Activated naive CD4-positive, alpha-beta T cell treated with anti-CD3 and anti-CD28 coated beads, Interleukin-2, amount 50 U/mL, for 72 hours (primary cell): ENCODE results near the gene KCNH1. TPM values are rescaled to one million over a fixed set of nuclear protein-coding genes. Genes with fewer than 3 reads are reported as not detected.

ENCODE experiments used
- ATAC-seq, 2 donors: fragments of 150-1000 bp; cut with Tn5 transposase; 2 replicates each; pipeline ENCODE4 v1.10.0; 2021; ENCODE audit warnings: mild to moderate bottlenecking in 2 of 2, moderate library complexity in 2 of 2
- DNase-seq, 2 donors: peaks; one replicate each; pipeline ENCODE4 v3.0.0; 2021 to 2022; ENCODE audit warnings: low spot score in 2 of 2
- H3K27ac Mint-ChIP-seq, 2 donors: one replicate each; pipeline ENCODE4 v1.8.0; 2022; ENCODE audit warnings: mild to moderate bottlenecking in 2 of 2, mixed read lengths in 2 of 2
- H3K36me3 Mint-ChIP-seq, 2 donors: one replicate each; pipeline ENCODE4 v1.8.0; 2022; ENCODE audit warnings: mixed read lengths in 2 of 2
- H3K9me3 Mint-ChIP-seq, 2 donors: one replicate each; pipeline ENCODE4 v1.8.0; 2022; ENCODE audit warnings: mixed read lengths in 2 of 2
- total RNA-seq, 2 donors: library from RNA; stranded (reverse); gene quantifications; one replicate each; pipeline ENCODE4 v1.2.3, GENCODE V29; 2022

The KCNH1 gene
- total RNA-seq, 2 donors from 2014 or later = not detected

DNA sequence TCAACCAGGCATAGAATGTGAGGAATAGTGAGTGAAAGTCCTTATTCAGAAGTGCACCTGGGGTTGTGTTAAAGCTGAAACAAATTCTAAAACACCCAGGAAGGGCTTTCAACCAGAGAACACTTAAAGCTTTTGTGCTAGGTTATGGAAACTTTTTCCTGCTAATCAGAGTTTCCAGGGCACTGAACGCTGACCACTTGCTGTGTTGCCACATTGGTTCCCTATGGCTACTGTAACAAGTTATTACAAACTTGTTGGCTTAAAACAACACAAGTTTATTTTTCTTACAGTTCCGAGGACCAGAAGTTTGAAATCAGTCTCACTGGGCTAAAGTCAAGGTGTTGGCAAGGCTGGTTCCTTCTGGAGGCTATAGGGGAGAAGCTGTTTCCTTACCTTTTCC is 504.7 kb downstream of the KCNH1 start:
- Mint-ChIP-seq H3K36me3 (no peaks in the 10 kb centered on the region), H3K9me3 (no peaks in the 10 kb centered on the region), H3K27ac (no peak overlapping the region)
- ATAC-seq (no peak), DNase-seq (no peak)

DNA sequence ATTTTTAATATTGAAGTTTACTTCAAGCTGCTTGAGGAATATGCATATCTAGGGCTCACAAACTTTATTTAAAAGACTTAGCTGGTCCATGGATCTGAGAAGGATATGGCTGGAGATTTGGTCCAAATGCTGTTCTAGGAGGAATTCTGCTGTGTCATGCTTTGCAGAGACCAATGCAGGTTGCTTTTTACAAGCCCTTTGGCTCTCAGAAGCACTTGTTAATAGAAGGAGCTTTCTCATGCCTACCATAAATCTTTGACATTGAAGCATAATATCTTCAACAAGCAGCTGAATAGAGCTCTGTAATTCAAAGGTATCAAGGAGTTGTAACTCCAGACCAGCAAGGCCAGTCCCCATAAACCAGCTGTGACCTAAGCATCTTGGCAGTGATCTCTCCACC is 506.2 kb downstream of the KCNH1 start:
- Mint-ChIP-seq H3K36me3 (no peaks in the 10 kb centered on the region), H3K27ac (no peak overlapping the region), H3K9me3 (no peaks in the 10 kb centered on the region)
- no peak for DNase-seq
- no peak for ATAC-seq

Other genes starting within 250 kb of the KCNH1 start
- 10 to 100 TPM; 42.9 to 62.1 TPM for gene RCOR3, start 125.2 kb upstream of the KCNH1 start, total RNA-seq
- 10 to 100 TPM; 33.3 to 54.9 TPM for gene TRAF5, start 192.7 kb upstream of the KCNH1 start, total RNA-seq